Spleen (tissue), 11 donors: ENCODE results near the gene CDX2. TPM values are rescaled to one million over a fixed set of nuclear protein-coding genes. Genes with fewer than 3 reads are reported as not detected.
"Not testable (repeated sequence)": the region's sequence is repeated elsewhere in the genome, so short reads cannot be mapped to it uniquely, and the experiment has no call there.

Experiments used
- DNase-seq: peaks from one replicate; pipeline ENCODE4 v3.0.0-alpha.2; 2020
- H3K27ac ChIP-seq, 8 donors: fragments of 200-600 bp; sonication (generic) in 7 of 8; 1 replicate in 4 of 8; 2 replicates in 4 of 8; pipeline versions ENCODE4 v1.5.0 to v1.8.0; 2016 to 2021; ENCODE audit warnings: inconsistent platforms in 4 of 8, mild to moderate bottlenecking in 4 of 8, moderate library complexity in 1 of 8
- H3K27me3 ChIP-seq, 7 donors: fragments of 200-600 bp; sonication (generic) in 6 of 7; replicated peaks in 1 of 7; 1 replicate in 4 of 7; 2 replicates in 3 of 7; pipeline versions ENCODE4 v1.5.0 to v1.8.0; 2016 to 2021; ENCODE audit warnings: inconsistent platforms in 3 of 7, mild to moderate bottlenecking in 1 of 7
- H3K36me3 ChIP-seq, 6 donors: fragments of 200-600 bp; sonication (generic) in 5 of 6; 1 replicate in 4 of 6; 2 replicates in 2 of 6; pipeline versions ENCODE4 v1.5.0 to v1.8.0; 2016 to 2021; ENCODE audit warnings: inconsistent platforms in 2 of 6
- H3K4me1 ChIP-seq, 6 donors: fragments of 200-600 bp; sonication (generic) in 5 of 6; 1 replicate in 3 of 6; 2 replicates in 3 of 6; pipeline versions ENCODE4 v1.5.0 to v1.8.0; 2016 to 2021; ENCODE audit warnings: inconsistent platforms in 3 of 6
- H3K4me3 ChIP-seq, 8 donors: fragments of 200-600 bp; sonication (generic) in 7 of 8; 1 replicate in 4 of 8; 2 replicates in 4 of 8; pipeline versions ENCODE4 v1.5.0 to v1.8.0; 2016 to 2021; ENCODE audit warnings: inconsistent platforms in 4 of 8, mild to moderate bottlenecking in 4 of 8, moderate library complexity in 2 of 8
- H3K9me3 ChIP-seq, 8 donors: fragments of 200-600 bp; sonication (generic) in 7 of 8; 1 replicate in 4 of 8; 2 replicates in 4 of 8; pipeline versions ENCODE4 v1.5.0 to v1.8.0; 2016 to 2021; ENCODE audit warnings: inconsistent platforms in 4 of 8
- POLR2A ChIP-seq, 3 donors: fragments of 450-650 bp; IDR thresholded peaks; one replicate each; pipeline ENCODE4 v1.5.1; 2017; ENCODE audit warnings: antibody characterized with exemption in 3 of 3, mild to moderate bottlenecking in 1 of 3
- POLR2AphosphoS5 ChIP-seq, 3 donors: sonication (generic); formaldehyde crosslinking; IDR thresholded peaks; one replicate each; pipeline ENCODE4 v1.5.1; 2017; ENCODE audit warnings: antibody characterized with exemption in 3 of 3
- WGBS, 5 donors: extraction: QIAGEN DNeasy Blood & Tissue Kit in 3 of 5; methylation state at CpG; one replicate each; pipeline versions ENCODE4 v1.1.5 to v1.1.7; 2013 to 2018; 5-methylcytosine and 5-hydroxymethylcytosine counted together
- intact Hi-C: fragments of 100-400 bp; cut with DNase I; formaldehyde crosslinking; loops from one replicate; pipeline ENCODE4 v1.15.0; 2023; ENCODE audit warnings: low total_unique reads
- polyA plus RNA-seq, 3 donors: library from polyadenylated mRNA; stranded (reverse); fragments of 200-250 nt; gene quantifications; one replicate each; pipeline ENCODE4 v1.2.1, GENCODE V29; 2013
- total RNA-seq, 7 donors: library from RNA; depleted of rRNA in 3 of 7; stranded (reverse); fragments of >200 nt in 3 of 7; fragmentation: NEBNext Ultra II Directional in 4 of 7; extraction: Animal tissue kit (Norgen Biotek cat#: 25700) in 4 of 7; gene quantifications; one replicate each; pipeline versions ENCODE4 v1.1.0 to v1.2.1, GENCODE V29; 2016 to 2021
- TF ChIP-seq, protein P1 (sequence below), 11 experiments: fragments of 200-600 bp in 7 of 11; fragments of 450-650 bp in 4 of 11; sonication (generic) in 4 of 11; IDR thresholded peaks in 8 of 11; conservative IDR thresholded peaks in 3 of 11; 1 replicate in 7 of 11; 2 replicates in 4 of 11; pipeline versions ENCODE4 v1.4.0 to v1.8.0; 2016 to 2021; ENCODE audit warnings: antibody characterized with exemption in 11 of 11, inconsistent platforms in 4 of 11, mild to moderate bottlenecking in 1 of 11
- donor health status: healthy with polysubstance abuse.
- donor health status: DM: no; HTN: no; CAD: no; lungs with moderate emphysema.
- donor health status: DM: no; HTN: no; CAD: no.
- donor health status: Bipolar disorder and iron deficiency.
- donor health status: healthy.
- donor health status: DM: no; HTN: no; CAD: no.
- donor health status: DM: yes; HTN: yes; CAD: no.

CDX2 gene
- total and polyA plus RNA-seq, 10 donors = 0.02 to 0.03 TPM; not detected in 8

DNA sequence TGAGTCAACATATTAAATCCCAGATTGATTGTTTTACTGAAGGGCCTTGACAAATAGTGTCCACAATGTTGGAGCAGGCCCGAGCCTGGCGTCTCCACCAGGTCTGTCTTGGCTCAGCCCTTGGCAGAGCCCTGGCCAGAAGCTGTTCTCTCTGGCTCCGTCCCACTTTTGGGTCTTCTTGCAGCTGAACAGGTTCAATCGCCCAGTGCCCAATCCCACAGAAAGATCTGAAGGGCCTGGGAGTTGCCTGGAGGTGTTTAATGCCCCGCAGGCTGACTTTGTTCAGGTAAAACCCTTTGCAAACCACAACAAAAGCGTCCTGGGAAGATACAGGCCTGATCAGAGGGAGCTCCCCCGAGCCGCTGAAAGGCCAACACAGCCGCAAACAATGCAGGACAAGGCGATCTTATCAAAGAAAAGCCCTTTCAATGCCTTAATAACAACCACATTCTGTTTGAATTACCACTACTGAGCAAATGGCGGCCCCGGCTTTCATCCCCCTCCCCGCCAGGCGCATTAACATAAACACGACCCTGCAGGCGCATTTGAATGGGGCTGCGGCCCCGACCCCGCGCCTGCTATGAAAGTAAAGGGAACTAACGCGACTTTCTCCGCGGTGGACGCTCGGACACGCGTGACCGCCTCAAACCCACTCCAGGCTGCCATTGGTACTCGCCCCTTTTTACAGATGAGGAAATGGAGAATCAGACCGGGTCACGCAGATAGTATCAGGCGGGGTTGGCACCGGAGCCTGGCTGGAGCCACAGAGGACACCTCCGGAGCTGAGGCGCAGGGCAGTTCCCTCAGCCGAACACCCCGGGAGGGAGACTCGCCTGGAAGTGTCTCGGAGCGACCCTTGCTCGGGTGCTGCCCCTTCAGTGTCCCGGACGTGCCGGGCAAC is 3.1 kb downstream of the CDX2 start:
- intact Hi-C loops = no loop called here

DNA sequence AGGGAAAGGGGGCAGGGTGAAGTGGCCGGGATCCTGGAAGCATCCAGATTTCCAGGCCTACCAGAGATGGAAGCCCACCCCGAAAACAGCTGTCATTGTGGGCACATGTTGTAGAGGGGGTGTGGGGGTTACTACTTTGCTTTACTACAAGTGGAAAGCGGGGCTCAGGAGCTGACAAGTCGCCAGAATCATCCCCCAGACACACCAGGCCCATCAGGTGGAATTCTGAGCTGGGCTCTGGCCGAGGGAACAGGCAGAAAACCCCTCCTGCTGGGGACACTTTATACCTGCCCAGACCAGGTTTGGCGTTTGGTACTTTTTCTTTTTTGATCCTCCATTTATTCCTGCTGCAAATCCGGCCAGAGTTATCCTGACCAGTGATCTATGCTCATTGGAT is 3.8 kb downstream of the CDX2 start:
- TF ChIP-seq, protein P1, sequence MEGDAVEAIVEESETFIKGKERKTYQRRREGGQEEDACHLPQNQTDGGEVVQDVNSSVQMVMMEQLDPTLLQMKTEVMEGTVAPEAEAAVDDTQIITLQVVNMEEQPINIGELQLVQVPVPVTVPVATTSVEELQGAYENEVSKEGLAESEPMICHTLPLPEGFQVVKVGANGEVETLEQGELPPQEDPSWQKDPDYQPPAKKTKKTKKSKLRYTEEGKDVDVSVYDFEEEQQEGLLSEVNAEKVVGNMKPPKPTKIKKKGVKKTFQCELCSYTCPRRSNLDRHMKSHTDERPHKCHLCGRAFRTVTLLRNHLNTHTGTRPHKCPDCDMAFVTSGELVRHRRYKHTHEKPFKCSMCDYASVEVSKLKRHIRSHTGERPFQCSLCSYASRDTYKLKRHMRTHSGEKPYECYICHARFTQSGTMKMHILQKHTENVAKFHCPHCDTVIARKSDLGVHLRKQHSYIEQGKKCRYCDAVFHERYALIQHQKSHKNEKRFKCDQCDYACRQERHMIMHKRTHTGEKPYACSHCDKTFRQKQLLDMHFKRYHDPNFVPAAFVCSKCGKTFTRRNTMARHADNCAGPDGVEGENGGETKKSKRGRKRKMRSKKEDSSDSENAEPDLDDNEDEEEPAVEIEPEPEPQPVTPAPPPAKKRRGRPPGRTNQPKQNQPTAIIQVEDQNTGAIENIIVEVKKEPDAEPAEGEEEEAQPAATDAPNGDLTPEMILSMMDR (IDR thresholded peaks at IDR 0.05 in 8 of 11, conservative IDR thresholded peaks at IDR 0.05 in 3 of 11) = no peak
- TF ChIP-seq POLR2AphosphoS5 (IDR thresholded peaks at IDR 0.05) (no peak), POLR2A (IDR thresholded peaks at IDR 0.05) (no peak)
- Histone ChIP-seq H3K4me1 (peaks cover 16 to 57% (median 48%) of the 10 kb centered on the region in 6 donors), H3K36me3 (no peaks in the 10 kb centered on the region), H3K4me3 (no peak overlapping the region), H3K27me3 (peaks cover 4 to 100% (median 92%) of the 10 kb centered on the region in 7 donors), H3K9me3 (no peaks in the 10 kb centered on the region), H3K27ac (no peak overlapping the region)
- intact Hi-C loops = no loop called here
- 46 to 58% (median 55%) methylated on average over 7 of the region's 7 CpGs for WGBS, 5 donors
- no peak for DNase-seq

More for the DNA sequence above, 3.1 kb downstream of the CDX2 start:
- Histone ChIP-seq H3K27me3 (peaks cover 4 to 100% (median 92%) of the 10 kb centered on the region in 7 donors), H3K4me3 (peak overlapping the region in 1 of 8 donors; percentile 59), H3K9me3 (no peaks in the 10 kb centered on the region), H3K4me1 (peaks cover 9 to 57% (median 44%) of the 10 kb centered on the region in 6 donors), H3K36me3 (no peaks in the 10 kb centered on the region), H3K27ac (no peak overlapping the region)
- DNase-seq = no peak
- no peak for TF ChIP-seq POLR2AphosphoS5 (IDR thresholded peaks at IDR 0.05)
- TF ChIP-seq, protein P1 (IDR thresholded peaks at IDR 0.05 in 8 of 11, conservative IDR thresholded peaks at IDR 0.05 in 3 of 11) = no peak
- 11 to 17% (median 14%) methylated on average over 29 to 45 of the region's 45 CpGs for WGBS, 5 donors

DNA sequence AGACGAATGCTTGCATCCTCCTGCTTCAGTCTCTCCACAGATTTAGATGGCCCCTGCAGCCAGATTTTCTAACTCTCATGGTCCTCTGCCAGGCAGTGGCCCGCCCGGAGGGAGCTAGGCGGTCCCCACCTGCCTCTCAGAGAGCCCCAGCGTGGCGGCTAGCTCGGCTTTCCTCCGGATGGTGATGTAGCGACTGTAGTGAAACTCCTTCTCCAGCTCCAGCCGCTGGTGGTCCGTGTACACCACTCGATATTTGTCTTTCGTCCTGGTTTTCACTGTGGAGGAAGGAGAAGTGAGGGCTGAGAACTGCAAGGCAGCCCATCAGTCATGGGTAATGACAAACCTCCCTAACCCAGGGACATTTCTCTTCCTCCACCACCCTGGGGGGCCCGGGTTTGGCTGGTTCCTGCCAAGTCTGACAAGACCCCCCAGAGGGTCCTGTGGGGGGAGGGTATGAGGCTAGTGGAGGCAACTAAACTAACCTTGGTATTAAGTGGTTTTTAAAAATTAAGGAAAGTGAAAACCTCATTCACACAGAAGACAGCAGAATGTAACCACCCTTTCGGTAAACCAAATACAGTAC is 4.3 kb downstream of the CDX2 start:
- no peak overlapping the region for H3K27ac ChIP-seq
- H3K9me3 ChIP-seq = no peaks in the 10 kb centered on the region
- 15 to 24% (median 19%) methylated on average over 14 to 15 of the region's 15 CpGs for WGBS, 5 donors
- intact Hi-C loops = no loop called here
- H3K4me1 ChIP-seq = peaks cover 21 to 57% (median 50%) of the 10 kb centered on the region in 6 donors
- DNase-seq = no peak
- TF ChIP-seq POLR2A (IDR thresholded peaks at IDR 0.05) (no peak), POLR2AphosphoS5 (IDR thresholded peaks at IDR 0.05) (no peak)
- TF ChIP-seq, protein P1 (IDR thresholded peaks at IDR 0.05 in 8 of 11, conservative IDR thresholded peaks at IDR 0.05 in 3 of 11) = no peak
- no peaks in the 10 kb centered on the region for H3K36me3 ChIP-seq
- H3K4me3 ChIP-seq = no peak overlapping the region
- peaks cover 4 to 100% (median 92%) of the 10 kb centered on the region in 7 donors for H3K27me3 ChIP-seq

DNA sequence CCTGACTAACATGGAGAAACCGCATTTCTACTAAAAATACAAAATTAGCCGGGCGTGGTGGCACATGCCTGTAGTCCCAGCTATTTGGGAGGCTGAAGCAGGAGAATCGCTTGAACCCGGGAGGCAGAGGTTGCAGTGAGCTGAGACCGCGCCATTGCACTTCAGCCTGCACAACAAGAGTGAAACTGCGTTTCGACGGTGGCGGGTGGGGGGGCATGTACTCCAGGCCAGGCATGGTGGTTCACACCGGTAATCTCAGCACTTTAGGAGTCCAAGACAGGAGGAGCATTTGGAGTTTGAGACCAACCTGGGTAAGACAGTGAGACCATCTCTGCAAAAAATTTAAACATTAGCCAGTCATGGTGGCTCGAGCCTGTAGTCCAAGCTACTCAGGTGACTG is 4.9 kb downstream of the CDX2 start:
- intact Hi-C loops = not testable (repeated sequence)
- 61 to 66% (median 63%) methylated on average over 13 of the region's 13 CpGs for WGBS, 5 donors

More for the DNA sequence above, 4.9 kb downstream of the CDX2 start:
- H3K4me1 ChIP-seq = peaks cover 22 to 60% (median 48%) of the 10 kb centered on the region in 6 donors
- not testable (repeated sequence) for H3K4me3 ChIP-seq, H3K36me3 ChIP-seq, DNase-seq, H3K27ac ChIP-seq, H3K9me3 ChIP-seq
- peaks cover 4 to 100% (median 92%) of the 10 kb centered on the region in 7 donors for H3K27me3 ChIP-seq
